AG09309 (cell line): ENCODE data around the gene SETD2.

Source experiments
- DNase-seq: peaks from one replicate; pipeline ENCODE4 v3.0.0-alpha.2; 2010; ENCODE audit warnings: low read depth
- H3K4me3 ChIP-seq: 2 replicates; pipeline ENCODE4 v1.5.1; 2011; ENCODE audit warnings: mild to moderate bottlenecking, low read depth, low read length, moderate library complexity; ENCODE audit not compliant: control insufficient read depth
- TF ChIP-seq, protein P1 (sequence below): IDR thresholded peaks from 2 replicates; pipeline ENCODE4 v1.5.1; 2011; ENCODE audit warnings: mild to moderate bottlenecking, low read depth, low read length, inconsistent platforms; ENCODE audit not compliant: insufficient read depth, control insufficient read depth; ENCODE audit errors: missing control alignments

SETD2 gene

DNA sequence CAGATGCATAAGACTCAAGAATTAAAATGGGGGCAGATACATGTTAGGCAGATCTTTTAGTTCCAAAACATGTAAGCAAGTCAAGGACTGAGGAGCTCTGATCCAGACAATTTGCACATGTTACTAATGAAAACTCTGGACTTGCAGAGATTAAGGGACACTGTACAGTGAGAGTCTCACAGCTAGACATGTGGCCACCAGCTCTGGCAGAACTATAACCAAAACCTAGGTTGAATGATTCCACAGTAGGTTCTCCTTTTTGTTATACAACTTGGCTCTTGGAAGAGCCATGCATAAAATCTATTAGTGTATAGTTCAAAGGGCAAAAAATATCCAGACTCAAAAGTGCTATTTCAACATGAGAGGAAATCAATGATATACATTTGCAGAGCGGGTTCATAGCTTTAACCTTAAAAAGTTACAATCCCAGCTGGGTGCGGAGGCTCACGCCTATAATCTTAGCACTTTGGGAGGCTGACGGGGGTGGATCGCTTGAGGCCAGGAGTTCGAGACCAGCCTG is 61.8 kb downstream of the SETD2 start:
- TF ChIP-seq, protein P1, sequence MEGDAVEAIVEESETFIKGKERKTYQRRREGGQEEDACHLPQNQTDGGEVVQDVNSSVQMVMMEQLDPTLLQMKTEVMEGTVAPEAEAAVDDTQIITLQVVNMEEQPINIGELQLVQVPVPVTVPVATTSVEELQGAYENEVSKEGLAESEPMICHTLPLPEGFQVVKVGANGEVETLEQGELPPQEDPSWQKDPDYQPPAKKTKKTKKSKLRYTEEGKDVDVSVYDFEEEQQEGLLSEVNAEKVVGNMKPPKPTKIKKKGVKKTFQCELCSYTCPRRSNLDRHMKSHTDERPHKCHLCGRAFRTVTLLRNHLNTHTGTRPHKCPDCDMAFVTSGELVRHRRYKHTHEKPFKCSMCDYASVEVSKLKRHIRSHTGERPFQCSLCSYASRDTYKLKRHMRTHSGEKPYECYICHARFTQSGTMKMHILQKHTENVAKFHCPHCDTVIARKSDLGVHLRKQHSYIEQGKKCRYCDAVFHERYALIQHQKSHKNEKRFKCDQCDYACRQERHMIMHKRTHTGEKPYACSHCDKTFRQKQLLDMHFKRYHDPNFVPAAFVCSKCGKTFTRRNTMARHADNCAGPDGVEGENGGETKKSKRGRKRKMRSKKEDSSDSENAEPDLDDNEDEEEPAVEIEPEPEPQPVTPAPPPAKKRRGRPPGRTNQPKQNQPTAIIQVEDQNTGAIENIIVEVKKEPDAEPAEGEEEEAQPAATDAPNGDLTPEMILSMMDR: no peak
- H3K4me3 ChIP-seq: no peak overlapping the region
- DNase-seq: no peak

DNA sequence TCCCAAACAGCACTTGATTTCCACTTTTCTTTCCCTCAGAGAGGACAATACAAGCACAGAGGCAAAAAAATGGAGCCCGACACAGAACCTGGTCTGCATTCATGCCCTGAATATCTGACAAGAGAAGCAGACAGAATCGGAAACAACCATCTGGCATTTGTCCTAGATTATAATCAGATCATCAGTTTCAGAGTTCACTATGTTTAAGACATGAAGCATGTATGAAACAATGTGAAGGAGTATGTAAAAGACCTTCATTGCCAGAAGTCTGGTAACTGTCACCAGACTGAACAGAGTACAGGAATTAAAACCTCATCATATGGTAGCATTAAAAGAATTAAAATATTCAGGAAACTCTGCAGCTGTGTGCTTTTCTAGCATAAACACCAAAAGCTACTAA is 65.0 kb downstream of the SETD2 start:
- DNase-seq: no peak
- TF ChIP-seq, protein P1: no peak
- H3K4me3 ChIP-seq: no peak overlapping the region

DNA sequence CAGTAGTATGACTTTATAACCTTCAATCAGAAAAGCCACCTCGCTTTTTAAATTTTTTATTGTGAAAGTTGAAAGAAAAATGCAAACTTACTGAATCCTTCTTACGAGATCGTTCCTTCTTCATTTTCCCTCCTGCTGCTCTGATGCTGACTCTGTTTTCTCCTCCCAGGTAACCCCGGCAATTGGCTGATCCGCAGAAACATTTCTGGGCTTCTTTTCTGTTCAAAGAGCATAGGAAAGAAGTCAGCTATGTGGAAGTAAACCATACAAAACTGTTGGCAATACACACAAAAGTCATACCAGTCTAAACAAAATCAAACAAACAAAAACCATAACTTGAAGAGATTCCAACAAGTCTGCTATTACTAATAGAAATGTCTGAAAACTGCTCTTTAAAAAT is 66.0 kb downstream of the SETD2 start:
- DNase-seq: no peak
- no peak overlapping the region for H3K4me3 ChIP-seq
- TF ChIP-seq, protein P1: no peak

DNA sequence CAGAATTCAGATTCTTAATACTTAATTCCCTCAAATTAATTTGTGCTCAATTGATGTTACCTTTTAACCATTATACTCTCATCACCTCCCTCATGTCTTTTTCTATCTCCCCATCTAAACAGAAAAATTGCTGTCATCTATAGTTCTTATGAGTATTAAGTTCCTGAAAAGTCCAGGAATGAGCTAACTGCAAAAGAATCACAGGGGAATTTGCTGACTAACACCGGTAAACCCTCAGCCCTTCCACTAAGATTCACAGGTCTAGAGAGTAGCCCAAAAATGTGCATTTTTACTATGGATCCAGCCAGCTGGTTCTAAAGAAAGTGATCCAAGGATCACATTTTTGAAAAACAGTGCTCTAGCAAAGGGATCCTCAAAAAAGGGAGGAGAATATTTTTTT is 67.0 kb downstream of the SETD2 start:
- no peak overlapping the region for H3K4me3 ChIP-seq
- no peak for DNase-seq
- TF ChIP-seq, protein P1: no peak

DNA sequence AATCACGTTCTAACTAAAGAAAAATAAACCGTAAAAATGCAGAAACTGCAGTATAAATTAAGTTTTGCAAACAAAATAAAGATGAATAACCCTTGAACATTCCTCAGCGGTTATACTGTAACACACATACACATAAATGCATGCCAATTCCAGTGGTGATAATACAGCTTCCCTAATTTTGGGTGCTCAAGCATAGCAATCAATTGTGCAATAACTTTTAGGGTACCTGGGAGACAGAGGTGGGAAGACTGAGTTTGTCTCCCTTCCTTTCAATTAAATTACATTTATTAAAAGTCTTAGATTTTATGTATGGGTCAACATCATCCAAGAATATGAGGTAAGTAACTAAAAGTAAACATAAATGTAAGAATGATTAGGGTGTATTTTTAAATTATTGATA is 71.8 kb downstream of the SETD2 start:
- no peak for DNase-seq
- TF ChIP-seq, protein P1: no peak
- H3K4me3 ChIP-seq: no peak overlapping the region

DNA sequence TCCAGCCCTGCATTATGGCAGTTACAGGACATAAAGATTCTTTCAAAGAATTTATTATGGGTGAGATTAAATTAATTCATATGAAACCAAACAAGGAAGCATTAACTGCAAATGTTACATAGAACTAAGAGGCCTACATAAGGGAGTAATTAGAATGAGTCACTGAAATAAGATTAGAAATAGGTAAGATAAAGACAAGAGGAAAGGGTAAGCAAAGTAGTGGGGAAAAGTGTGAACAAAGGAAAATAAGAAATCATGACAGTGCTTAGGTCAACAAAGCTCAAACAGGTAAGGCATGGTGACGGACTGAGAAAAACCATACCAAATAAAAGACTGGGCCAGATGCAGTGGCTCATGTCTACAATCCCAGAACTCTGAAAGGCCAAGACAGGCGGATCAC is 74.3 kb downstream of the SETD2 start:
- TF ChIP-seq, protein P1: no peak
- H3K4me3 ChIP-seq: no peak overlapping the region

DNA sequence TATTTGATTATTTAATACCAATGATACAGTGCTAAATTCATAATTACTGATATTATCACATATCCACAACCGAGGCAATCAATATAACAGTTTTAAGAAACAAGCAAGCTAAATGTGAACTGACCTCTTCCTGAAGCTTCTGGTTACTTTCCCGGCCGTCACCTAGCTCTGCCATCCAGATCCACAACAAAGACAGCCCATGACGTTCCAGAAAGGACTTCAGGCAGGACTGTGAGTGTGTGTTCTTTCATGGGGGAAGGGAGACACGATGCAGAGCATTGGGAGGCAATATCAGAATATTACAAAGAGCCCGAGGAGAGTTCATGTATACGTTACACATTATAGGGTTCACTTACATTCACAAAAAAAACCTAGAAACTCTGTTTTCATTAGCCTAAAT is 77.8 kb downstream of the SETD2 start:
- H3K4me3 ChIP-seq: no peak overlapping the region
- DNase-seq: no peak
- TF ChIP-seq, protein P1: no peak

More for the DNA sequence above, 74.3 kb downstream of the SETD2 start:
- DNase-seq: no peak
